ENCODE results near the gene CTU1.

CTU1 gene

DNA sequence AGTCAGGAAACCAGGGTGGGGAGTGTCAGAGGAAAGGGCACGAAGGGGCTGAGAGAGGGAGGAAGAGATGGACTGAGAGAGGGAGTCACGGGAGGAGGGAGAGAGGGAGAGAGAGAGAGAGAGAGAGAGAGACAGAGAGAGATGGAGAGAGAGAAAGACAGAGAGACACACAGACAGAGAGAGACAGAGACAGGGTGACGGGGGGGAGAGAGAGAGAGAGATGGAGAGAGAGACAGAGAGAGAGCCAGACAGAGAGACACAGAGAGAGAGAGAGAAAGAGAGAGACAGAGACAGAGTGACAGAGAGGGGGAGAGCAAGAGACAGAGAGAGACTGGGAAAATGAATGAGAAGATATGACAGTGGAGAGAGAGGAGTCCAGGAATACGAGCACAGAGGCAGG is 25.0 kb downstream of the CTU1 start:
- no peak for DNase-seq (ENCODE audit: low read depth in 2 of 2)

DNA sequence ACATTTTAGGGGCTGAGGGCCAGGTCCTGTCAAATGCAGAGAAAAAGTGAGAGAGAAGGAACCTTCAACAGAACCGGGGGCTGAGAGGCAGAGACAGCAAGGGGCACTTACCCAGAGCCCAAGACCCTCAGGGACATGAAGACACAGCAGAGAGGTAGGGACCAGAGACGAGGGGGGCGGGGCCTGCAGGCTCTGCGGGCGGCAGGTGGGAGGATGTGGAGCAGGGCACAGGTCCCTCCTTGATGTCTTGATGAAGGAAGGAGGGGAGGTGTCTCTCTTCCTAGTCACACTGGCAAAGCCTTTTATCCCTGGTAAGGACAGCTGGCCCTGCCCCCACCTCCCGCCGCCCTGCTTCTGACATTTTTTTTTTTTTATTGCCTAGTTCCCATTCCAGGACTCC is 25.6 kb downstream of the CTU1 start, which contains the start of gene KLK14:
KLK14 (minus strand) TSS at position 277 of the 400 bp plus-strand sequence; CDS start at position 4, 273 bp downstream.
- DNase-seq (ENCODE audit: low read depth in 2 of 2) = no peak

DNA sequence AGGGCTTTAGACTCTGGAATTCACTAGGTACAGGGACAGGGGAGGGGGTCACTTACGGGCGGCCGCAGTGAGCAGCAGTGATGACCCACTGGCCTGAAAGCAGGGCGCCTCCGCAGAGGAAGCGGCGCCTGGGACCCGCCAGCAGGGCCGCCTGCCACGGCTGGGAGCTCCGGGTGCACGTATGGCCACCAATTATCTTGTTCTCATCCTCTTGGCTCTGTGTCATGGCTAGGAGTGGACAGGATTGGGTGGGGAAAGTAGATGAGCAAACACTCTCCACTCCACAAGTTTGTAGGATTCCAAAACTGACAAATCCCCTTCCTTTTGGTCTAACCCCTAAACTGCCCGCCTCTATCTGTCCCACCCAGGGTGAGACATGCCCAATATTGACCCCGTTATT is 26.7 kb downstream of the CTU1 start:
- DNase-seq (ENCODE audit: low read depth in 2 of 2) = no peak

DNA sequence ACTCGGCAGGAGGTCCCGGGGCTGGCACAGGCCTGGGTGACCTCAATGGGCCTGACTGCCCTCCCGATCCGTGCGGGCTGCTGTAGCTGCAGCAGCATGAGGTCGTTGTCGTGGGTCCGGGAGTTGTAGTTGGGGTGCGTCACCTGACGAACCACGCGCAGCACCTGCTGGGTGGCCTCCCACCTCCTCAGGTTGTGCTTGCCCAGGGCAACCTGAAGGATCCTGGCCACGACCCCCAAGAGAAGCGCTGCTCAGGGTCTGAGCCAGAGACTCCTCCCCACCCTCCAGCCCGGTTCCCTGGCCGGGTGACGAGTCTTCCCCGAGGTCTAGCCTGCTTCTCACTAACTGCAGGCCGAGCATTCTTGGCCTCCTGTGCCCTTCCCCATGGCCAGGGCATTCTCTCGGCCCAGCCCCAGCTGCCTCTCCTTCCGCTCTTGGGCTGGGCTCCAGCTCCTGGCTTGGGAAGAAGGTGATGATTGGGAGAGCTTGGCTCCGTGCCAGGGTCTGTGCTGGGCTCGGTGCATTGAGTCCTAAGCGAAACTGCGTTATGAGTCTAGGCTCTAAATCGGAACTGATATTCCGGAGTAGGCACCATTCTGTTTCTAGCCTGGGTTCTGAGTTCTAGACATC is 28.6 kb downstream of the CTU1 start:
- no peak for DNase-seq (ENCODE audit: low read depth in 2 of 2)

DNA sequence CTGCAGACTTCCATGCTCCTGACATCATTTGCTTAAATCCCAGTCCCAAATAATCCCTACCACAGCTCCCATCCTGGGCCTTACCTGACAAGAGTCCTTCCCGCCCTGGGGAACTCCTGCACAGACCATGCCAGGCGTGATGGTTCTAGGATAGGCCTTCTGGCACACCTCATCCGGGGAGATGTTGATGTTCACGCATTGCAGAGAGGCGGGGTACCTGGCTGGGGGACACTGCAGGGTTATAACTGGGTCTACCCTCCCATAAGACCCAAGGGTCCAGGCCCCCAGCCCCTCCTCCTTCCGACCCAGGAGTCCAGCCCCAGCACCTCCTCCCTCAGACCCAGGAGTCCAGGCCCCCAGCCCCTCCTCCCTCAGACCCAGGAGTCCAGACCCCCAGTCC is 29.5 kb downstream of the CTU1 start:
- DNase-seq (ENCODE audit: low read depth in 2 of 2) = no peak

DNA sequence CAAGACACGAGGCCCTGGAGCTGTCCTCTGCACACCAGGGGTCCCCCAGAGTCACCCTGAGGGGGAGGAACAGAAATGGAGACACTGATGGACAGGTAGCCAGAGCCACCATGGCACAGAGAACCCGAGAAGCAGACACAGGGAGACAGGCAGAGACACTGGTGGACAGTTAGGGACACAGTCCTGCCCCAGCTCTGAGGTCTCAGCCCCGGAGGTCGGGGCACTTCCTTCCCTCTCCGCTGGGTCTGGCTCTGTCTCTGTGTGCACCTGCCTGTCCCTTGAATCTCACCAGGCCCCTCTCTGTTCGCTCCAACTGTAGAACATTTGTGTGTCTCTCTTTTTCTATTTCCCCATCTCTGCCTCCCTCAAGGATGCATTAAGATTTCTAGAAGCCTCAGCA is 30.1 kb downstream of the CTU1 start:
- no peak for DNase-seq (ENCODE audit: low read depth in 2 of 2)

DNA sequence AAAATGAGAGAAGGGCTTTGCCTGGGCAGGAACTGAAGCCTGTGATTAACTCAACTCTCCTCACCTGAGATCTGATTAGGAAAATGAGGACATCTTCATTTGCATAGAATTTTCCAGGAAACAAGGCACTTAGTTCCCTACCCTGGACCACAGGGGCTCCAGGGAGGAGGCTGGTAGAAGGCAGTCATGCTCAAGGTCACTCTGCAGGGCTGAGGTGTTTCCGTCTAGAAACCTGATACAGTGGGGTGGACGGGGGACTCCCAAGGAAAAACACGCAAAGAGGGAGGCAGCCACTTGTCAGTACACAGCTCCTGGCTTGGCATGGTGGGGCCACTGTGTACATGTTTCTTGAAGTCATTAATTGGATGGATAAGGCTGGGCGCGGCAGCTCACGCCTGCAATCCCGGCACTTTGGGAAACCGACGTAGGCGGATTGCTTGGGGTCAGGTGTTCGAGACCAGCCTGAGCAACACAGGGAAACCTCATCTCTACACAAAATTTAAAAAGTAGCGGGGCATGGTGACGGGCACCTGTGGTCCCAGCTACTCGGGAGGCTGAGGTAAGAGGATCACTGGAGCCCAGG is 31.5 kb downstream of the CTU1 start:
- DNase-seq (ENCODE audit: low read depth in 2 of 2) = no peak

DNA sequence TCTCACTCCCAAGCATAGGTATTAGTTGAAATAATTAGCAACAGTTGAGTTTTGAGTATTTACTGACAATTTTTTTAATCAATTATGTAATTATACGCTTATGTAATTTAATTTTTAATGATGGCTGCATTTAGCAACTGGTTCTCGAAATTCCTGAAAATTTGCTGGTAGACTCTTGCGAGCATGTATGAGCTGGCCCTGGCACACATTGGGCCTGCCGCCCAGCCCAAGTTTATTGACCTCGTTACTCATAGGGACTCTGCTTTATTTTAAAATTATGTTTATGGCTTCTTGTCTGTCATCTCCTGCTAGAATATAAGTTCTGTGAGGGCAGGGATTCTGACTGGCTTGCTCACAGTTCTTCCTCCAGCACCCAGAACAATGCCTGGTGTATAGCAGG is 32.2 kb downstream of the CTU1 start:
- no peak for DNase-seq (ENCODE audit: low read depth in 2 of 2)

DNA sequence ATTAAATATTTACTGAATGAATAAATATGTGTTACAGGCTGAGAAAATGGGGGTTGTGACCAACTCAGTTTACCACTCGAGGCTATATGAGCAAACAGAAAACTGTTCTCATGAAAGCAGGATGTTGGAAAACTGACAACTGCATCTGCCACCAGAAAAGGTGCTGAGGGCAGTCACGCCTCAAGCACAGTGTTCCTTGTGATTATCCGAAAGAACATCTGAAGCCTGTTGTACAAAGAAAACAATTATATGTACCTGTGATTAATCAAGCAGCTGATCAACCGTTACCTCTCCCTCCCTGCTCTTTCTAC is 37.2 kb downstream of the CTU1 start:
- DNase-seq (ENCODE audit: low read depth in 2 of 2) = no peak

DNA sequence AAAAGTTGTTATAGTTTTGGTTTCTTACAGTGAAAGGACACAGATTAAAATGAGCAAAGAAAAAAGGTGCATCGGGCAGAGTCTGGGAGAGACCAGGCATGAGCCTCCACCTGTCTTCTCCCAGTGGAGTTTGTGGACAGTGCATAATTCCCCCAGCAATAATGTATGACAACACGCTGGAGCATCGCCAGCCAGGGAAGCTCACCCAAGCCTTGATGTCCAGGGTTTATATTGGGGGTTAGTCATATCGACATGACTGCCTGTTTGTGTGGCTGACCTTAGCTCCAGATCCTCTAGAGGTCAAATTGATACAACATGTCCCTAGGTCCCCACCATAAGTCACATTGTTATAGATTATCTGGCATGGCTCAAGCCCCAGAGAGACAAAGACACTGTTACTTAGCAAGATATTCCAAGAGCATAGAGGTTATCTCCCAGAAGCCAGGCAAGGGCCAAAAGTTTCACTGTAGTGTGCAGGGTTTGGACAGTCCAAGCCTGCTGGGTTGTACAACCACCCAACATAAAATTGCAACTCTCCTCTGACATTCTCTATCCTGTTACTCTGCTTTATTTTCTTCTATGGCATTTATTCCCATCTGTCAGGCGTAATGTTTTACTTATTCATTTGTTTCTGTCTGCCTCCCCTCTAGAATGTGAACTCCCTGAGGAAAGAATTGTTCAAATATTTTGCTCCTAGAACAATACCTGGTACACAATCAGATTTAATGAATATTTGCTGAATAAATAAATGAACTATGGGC is 37.7 kb downstream of the CTU1 start:
- DNase-seq (ENCODE audit: low read depth in 2 of 2) = no peak

DNA sequence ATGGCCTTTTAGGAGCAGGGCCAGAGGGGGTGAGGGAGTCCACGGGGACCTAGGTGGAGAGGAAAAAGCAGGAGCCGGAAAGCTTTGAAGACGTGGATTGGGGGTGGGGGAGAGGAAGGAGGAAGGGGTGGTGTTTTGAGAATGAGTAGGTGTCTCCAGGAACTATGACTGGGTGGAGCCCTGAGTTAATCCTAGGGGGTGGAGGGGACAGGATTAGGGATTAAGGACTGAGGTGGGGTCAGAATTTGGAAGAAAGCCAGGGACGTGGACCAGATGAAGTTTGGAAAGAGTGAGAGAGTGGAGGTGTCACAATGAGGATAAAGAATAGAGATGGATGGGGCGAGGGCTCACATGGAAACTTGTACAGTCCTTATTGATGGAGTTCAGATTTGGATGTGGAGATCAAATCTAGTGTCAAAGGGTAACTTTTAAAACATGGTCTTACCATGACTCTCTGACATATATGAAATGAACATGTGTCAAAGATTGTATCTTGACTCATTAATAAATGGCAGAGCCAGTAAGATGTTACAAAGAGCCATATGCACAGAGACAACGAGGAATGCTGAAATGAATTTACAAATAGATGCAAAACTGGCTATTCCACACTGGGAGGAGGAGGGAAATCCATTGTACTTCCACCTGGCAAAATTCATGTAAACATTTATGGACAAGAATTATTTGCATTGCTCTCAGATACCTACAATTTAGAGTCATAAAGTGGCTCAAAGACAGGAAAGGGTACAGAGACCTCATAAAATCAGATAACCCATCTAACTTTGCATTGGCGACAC is 41.6 kb downstream of the CTU1 start:
- no peak for DNase-seq (ENCODE audit: low read depth in 2 of 2)

DNA sequence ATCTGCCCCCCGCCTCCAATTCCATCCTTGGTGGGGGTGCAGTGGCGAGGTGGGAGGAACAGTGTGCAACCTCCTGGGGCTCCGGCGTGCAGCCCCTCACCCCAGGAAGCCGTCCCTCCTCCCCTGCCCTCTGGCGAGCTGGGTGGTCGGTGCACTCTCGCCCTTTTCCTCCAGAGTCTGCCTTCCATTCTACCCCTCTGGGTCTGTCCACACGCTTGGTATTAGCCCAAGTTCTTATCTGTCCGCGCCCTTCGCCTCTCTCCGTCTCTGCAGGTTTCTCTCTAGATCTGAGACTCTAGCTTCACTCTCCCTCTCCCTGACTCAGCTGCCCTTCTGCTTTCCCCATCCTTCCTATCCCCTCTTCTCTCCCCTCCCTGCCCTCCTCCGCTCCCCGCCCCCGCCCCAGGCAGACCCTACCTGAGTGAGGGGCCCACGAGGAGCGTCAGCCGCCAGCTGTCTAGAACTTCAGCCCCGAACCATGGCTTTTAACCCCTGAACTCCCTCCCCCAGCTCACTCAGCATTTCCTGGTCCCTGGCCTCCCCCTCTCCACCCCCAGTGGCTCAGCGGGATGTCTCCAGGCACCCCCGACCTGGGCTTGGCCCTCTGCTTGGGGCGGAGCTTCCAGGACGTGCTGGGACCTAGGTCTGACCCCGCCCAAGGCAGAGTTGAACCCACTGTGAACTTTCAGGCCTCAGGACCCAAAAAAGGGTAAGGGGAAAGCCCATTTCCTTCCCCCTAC is 42.8 kb downstream of the CTU1 start:
- no peak for DNase-seq (ENCODE audit: low read depth in 2 of 2)

DNA sequence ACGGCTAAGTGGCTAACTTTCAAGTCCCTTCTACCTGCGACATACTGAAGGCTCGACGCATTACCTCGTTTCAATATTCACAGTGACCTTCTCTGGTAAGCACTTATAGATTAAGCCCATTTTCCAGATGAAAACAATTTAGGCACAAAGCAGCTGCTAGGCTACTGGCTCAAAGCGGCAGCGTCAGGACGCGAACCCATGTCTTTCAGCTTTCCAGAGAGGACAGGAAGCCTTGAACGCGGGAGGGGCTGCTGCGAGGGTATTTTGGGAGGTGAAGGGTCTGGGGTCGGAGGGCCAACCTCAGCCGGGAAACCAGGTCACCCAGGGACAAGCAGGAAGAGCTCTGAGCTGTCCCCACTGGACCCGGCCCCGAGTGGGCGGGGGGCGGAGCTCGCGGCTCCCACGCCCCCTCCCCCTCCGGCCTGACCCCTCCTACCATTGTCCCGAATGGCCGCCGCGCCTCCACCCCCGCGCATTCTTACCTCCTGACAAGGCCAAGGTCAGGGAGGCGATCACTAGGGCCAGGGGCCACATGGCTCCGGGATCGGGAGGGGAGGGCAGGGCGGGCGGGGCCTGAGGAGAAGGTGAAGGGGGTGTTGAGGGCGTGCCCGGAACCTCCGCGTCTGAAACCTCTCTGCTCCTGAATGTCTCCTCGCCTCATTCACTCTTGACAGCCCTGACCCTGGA is 43.5 kb downstream of the CTU1 start, which contains the start of gene KLK13:
KLK13 (minus strand) TSS at position 559 of the 687 bp plus-strand sequence; CDS start at position 534, 25 bp downstream.
- no peak for DNase-seq (ENCODE audit: low read depth in 2 of 2)

DNA sequence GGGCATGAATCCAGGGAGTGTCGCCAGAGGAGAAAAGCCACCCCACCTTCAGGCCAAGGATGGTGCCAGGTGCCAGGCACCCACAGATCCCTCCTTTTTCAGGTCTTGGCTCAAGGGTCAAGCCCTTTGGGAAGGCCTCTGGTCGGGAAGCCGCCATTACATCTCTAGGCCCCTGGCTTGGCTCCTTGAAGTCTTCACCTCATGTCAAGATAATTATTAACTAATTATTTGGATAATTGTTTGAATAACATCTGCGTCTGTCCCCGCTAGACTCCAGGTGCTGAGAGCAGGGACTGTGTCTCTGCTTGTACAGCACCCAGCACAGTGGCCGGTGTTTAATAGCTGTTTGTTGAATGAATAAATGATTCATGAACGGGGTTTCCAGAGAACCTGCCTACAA is 44.5 kb downstream of the CTU1 start:
- DNase-seq (ENCODE audit: low read depth in 2 of 2) = no peak

DNA sequence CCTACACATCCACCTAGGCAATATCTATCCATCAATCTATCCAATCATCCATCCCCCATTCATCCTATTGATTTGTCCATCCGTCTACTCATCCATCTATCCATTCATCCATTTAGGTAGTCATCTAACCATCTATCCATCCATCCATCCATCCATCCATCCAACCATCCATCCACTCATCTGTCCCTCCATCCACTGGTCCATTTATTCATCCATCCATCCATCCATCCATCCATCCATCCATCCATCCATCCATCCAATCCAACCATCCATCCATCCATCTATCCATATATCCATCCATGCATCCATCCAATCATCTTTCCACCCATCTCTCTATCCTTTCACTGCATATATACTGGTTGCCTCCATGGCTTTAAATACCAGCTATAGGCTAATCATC is 47.2 kb downstream of the CTU1 start:
- no peak for DNase-seq (ENCODE audit: low read depth in 2 of 2)

DNA sequence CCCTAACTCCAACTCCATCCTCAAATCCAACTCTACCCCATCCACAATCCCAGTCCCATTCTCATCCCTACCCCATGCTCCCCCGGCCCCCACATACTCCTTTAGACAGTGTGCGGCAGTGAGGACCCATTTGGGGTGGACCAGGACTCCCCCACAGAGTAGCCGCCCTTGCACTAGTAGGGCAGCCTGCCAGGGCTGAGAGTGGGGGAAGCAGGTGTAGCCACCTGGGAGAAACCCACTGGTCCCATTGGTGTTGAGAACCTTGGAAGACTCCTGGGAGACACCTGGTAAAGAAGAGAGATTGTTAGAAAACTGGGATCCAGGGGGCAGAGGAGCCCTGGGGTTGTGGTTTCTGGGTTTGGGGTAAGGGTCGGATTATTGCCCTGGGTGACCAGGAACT is 47.9 kb downstream of the CTU1 start:
- DNase-seq (ENCODE audit: low read depth in 2 of 2) = no peak

DNA sequence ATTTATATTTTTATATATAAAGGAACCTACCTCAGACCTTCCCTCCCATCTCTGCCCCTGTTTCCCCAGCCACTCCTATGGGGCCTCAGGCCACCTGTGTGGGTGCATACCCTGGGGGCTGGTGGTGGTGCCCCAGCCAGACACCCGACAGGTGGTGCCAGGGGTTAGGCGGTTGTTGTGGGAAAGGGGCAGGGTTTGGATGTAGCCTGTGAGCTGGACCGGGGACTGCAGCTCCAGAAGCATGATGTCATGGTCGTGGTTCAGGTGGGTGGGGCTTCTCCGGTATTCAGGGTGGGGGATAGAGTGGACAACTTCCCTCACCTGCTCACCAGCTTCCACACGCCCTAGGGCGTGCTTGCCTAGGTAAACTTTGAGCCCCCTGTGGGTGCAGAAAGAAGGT is 48.5 kb downstream of the CTU1 start:
- no peak for DNase-seq (ENCODE audit: low read depth in 2 of 2)

DNA sequence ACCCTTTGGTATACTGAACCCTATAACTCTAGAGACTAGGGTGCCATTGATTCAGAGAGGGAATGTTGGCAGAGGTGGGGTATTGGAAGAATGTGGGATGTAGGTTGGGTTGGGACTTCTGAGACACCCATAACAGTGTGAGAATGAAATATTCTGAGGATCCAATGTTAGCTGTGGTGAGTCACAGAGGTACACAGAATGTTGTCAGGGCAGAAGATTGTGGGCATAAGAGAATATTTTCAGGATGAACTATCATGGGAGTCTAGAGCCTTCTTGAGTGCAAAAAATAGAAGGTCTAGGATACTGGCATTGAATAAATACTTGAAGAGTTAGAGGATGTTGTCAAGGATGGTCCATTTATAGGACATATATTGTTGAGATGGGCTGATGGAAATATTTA is 52.3 kb downstream of the CTU1 start:
- no peak for DNase-seq (ENCODE audit: low read depth in 2 of 2)
